Liver (tissue), 9 donors: ENCODE results near the gene FAM72D. TPM values are rescaled to one million over a fixed set of nuclear protein-coding genes. Genes with fewer than 3 reads are reported as not detected.
"Not testable (repeated sequence)": the region's sequence is repeated elsewhere in the genome, so short reads cannot be mapped to it uniquely, and the experiment has no call there.

Experiments used
- DNase-seq: peaks from one replicate; pipeline ENCODE4 v3.0.0-alpha.2; 2017; ENCODE audit warnings: low spot score
- H3K27ac ChIP-seq, 2 donors: one replicate each; pipeline ENCODE4 v1.7.0; 2013; ENCODE audit warnings: inconsistent platforms in 2 of 2, low read length in 2 of 2, control low read depth in 1 of 2, low read depth in 1 of 2, mild to moderate bottlenecking in 1 of 2
- H3K27me3 ChIP-seq, 4 donors: one replicate each; pipeline versions ENCODE4 v1.6.1 to v1.7.0; 2013; ENCODE audit warnings: low read length in 3 of 4, inconsistent platforms in 1 of 4, mild to moderate bottlenecking in 1 of 4, moderate library complexity in 1 of 4; ENCODE audit not compliant: control insufficient read depth in 4 of 4, insufficient read depth in 4 of 4
- H3K36me3 ChIP-seq, 4 donors: one replicate each; pipeline versions ENCODE4 v1.6.1 to v1.7.0; 2013; ENCODE audit warnings: low read length in 3 of 4, mild to moderate bottlenecking in 3 of 4, low read depth in 1 of 4, moderate library complexity in 1 of 4; ENCODE audit not compliant: control insufficient read depth in 4 of 4, insufficient read depth in 3 of 4
- H3K4me1 ChIP-seq, 4 donors: one replicate each; pipeline versions ENCODE4 v1.6.1 to v1.7.0; 2013; ENCODE audit warnings: low read length in 3 of 4, mild to moderate bottlenecking in 3 of 4, moderate library complexity in 1 of 4; ENCODE audit not compliant: control insufficient read depth in 4 of 4, insufficient read depth in 4 of 4
- H3K4me3 ChIP-seq, 3 donors: one replicate each; pipeline versions ENCODE4 v1.6.1 to v1.7.0; 2013; ENCODE audit warnings: low read length in 3 of 3, control low read depth in 1 of 3, low read depth in 1 of 3, mild to moderate bottlenecking in 1 of 3
- H3K9ac ChIP-seq, 2 donors: one replicate each; pipeline ENCODE4 v1.7.0; 2013; ENCODE audit warnings: low read length in 2 of 2, mild to moderate bottlenecking in 2 of 2, moderate library complexity in 2 of 2, control low read depth in 1 of 2, low read depth in 1 of 2
- H3K9me3 ChIP-seq, 4 donors: one replicate each; pipeline versions ENCODE4 v1.6.1 to v1.7.0; 2013; ENCODE audit warnings: low read length in 3 of 4; ENCODE audit not compliant: control insufficient read depth in 4 of 4
- WGBS: extraction: QIAGEN DNeasy Blood & Tissue Kit; methylation state at CpG from one replicate; pipeline ENCODE4 v1.1.7; 2013; 5-methylcytosine and 5-hydroxymethylcytosine counted together
- polyA plus RNA-seq, 2 donors: library from polyadenylated mRNA; stranded (reverse) in 1 of 2; unstranded in 1 of 2; fragments of 200-250 nt in 1 of 2; fragments of >200 nt in 1 of 2; fragmentation: Nextera tagmentation in 1 of 2; extraction: Ambion mirVana in 1 of 2; gene quantifications; one replicate each; pipeline versions ENCODE4 v1.2.1 to v1.2.3, GENCODE V29; 2013 to 2015
- total RNA-seq, 2 donors: library from RNA; depleted of rRNA; stranded (reverse); fragments of >200 nt; gene quantifications; one replicate each; pipeline ENCODE4 v1.2.3, GENCODE V29; 2014
- donor health status: healthy.
- donor health status: healthy.
- donor health status: healthy.
- donor health status: healthy.
- donor health status: healthy.

The FAM72D gene
- total and polyA plus RNA-seq, 4 donors, result 0.08 to 5.6 (median 0.18) TPM; not detected in 1

- H3K9me3 ChIP-seq, H3K4me1 ChIP-seq, H3K4me3 ChIP-seq, H3K36me3 ChIP-seq, H3K9ac ChIP-seq, H3K27me3 ChIP-seq, H3K27ac ChIP-seq: not testable (repeated sequence)
- peak; percentile 2 for DNase-seq
- WGBS, result no CpG with 5 or more reads among the region's 2 CpGs
Observed at GRCh38 chr1:145063941-145064648, 31.7 kb upstream of the FAM72D start.

- not testable (repeated sequence) for H3K36me3 ChIP-seq, H3K9ac ChIP-seq, H3K4me1 ChIP-seq, DNase-seq, H3K4me3 ChIP-seq, H3K27ac ChIP-seq, H3K27me3 ChIP-seq, H3K9me3 ChIP-seq
- WGBS, result 69% methylated on average over 2 of the region's 5 CpGs
Observed at GRCh38 chr1:145065194-145065826, 30.5 kb upstream of the FAM72D start.

GRCh38 chr1:145066486-145066885 is 29.3 kb upstream of the FAM72D start:
- not testable (repeated sequence) for H3K27ac ChIP-seq, DNase-seq, H3K27me3 ChIP-seq, H3K9me3 ChIP-seq, H3K4me3 ChIP-seq, H3K4me1 ChIP-seq, H3K36me3 ChIP-seq, H3K9ac ChIP-seq
- WGBS, result no CpG with 5 or more reads among the region's 10 CpGs

- not testable (repeated sequence) for H3K9me3 ChIP-seq, H3K27me3 ChIP-seq, H3K36me3 ChIP-seq, H3K9ac ChIP-seq, DNase-seq, H3K4me1 ChIP-seq, H3K27ac ChIP-seq, H3K4me3 ChIP-seq
- 100% methylated on average over 1 of the region's 6 CpGs for WGBS
Observed at GRCh38 chr1:145071569-145071968, 24.2 kb upstream of the FAM72D start.

- H3K9ac ChIP-seq, result not testable (repeated sequence)
Observed at GRCh38 chr1:145074021-145074559, 21.7 kb upstream of the FAM72D start.

GRCh38 chr1:145076877-145077276 is 18.9 kb upstream of the FAM72D start:
- WGBS, result no CpG with 5 or more reads among the region's 3 CpGs
- H3K27me3 ChIP-seq, H3K4me3 ChIP-seq, H3K27ac ChIP-seq, H3K36me3 ChIP-seq, H3K4me1 ChIP-seq, H3K9ac ChIP-seq, H3K9me3 ChIP-seq, DNase-seq: not testable (repeated sequence)

More at GRCh38 chr1:145074021-145074559, 21.7 kb upstream of the FAM72D start:
- not testable (repeated sequence) for H3K9me3 ChIP-seq, H3K36me3 ChIP-seq, H3K4me3 ChIP-seq, H3K27me3 ChIP-seq, H3K27ac ChIP-seq, H3K4me1 ChIP-seq, DNase-seq
- WGBS, result 92% methylated on average over 3 of the region's 6 CpGs

- WGBS, result no CpG with 5 or more reads among the region's 11 CpGs
- not testable (repeated sequence) for H3K4me1 ChIP-seq, H3K9me3 ChIP-seq, H3K27me3 ChIP-seq, H3K9ac ChIP-seq, H3K36me3 ChIP-seq, H3K27ac ChIP-seq, H3K4me3 ChIP-seq, DNase-seq
Observed at GRCh38 chr1:145077872-145078786, 17.6 kb upstream of the FAM72D start.

- not testable (repeated sequence) for H3K4me1 ChIP-seq, H3K27me3 ChIP-seq, H3K9ac ChIP-seq, DNase-seq, H3K4me3 ChIP-seq, H3K27ac ChIP-seq, H3K9me3 ChIP-seq, H3K36me3 ChIP-seq
- whole genome bisulfite sequencing, result no CpG with 5 or more reads among the region's 5 CpGs
Observed at GRCh38 chr1:145078787-145079370, 16.9 kb upstream of the FAM72D start.
